ENCODE measurements around the gene RBFOX2. TPM values are rescaled to one million over a fixed set of nuclear protein-coding genes. Genes with fewer than 3 reads are reported as not detected.
A peak's percentile ranks its signal among the peaks of the same experiment; 100 is the strongest.

Gene RBFOX2
- total and polyA plus RNA-seq, 2 donors (not counting 3 experiments of a cell fraction or from before 2014, with no cell fraction given): 125 to 142 TPM

DNA sequence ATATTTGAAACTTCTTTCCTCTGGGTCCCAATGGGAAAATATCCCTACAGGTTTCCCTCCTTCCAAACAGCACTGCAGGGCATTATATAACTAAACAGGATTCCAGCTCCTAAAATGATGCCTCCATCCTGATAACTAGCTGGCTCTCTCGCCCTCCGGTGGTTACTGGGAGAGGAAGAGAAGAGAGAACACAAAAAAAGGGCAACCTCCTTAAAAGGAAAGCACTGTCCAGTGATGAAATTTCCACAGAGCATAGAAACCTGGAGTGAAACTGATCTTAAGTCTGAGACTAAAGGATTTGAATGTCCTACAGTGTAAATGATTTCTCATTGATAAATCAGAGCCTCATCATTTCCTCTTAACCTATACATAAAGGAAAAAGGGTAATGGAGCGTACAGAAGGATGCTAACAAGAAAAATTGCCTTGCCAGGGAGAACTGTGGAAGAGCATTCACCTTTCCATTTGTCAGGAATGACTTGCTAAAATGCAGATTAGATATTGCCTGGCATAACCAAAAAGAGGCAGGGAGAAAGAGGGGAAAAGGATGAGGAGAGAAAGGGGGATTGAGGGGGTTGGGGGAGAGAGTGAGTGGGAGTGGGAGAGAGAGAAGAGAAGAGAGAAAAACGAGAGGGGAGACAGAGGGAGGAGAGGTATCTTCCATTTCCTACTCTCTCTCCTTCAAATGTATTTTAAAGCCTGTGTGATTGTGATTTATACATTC is 189.6 kb downstream of the RBFOX2 start:
- Histone ChIP-seq H4K20me1 (replicated peaks; ENCODE audit: control insufficient read depth, extremely low read depth, insufficient read depth, low read length) (no peaks in the 10 kb centered on the region), H3K9me1 (replicated peaks; ENCODE audit: control insufficient read depth, extremely low read depth, insufficient read depth, low read length) (no peaks in the 10 kb centered on the region), H3K4me3 (replicated peaks in 1 of 3; ENCODE audit: insufficient read depth in 1 of 3, low read depth in 1 of 3, low read length in 3 of 3) (peak overlapping the region; percentile 57 to 87 (median 80)), H3K4me2 (ENCODE audit: insufficient read depth, low read length) (peak overlapping the region; percentile 99), H3K79me2 (ENCODE audit: control insufficient read depth, insufficient read depth, low read length) (peaks cover 53% of the 10 kb centered on the region), H3K27ac (ENCODE audit: insufficient read depth, low read depth, low read length) (peak overlapping the region; percentile 73), H2AFZ (ENCODE audit: low read depth, low read length) (no peak overlapping the region), H3K9me3 (replicated peaks; ENCODE audit: control insufficient read depth, insufficient read depth, low read length) (no peaks in the 10 kb centered on the region), H3K36me3 (ENCODE audit: control insufficient read depth in 2 of 2, extremely low read depth in 1 of 2, insufficient read depth in 2 of 2, low read length in 2 of 2) (no peaks in the 10 kb centered on the region), H3K27me3 (ENCODE audit: control insufficient read depth in 2 of 2, insufficient read depth in 2 of 2, low read length in 2 of 2) (no peaks in the 10 kb centered on the region), H3K4me1 (ENCODE audit: control insufficient read depth, extremely low read depth, insufficient read depth, low read length) (peaks cover 53% of the 10 kb centered on the region), H3K9ac (replicated peaks; ENCODE audit: extremely low read depth, insufficient read depth, low read length) (peak overlapping the region; percentile 80)
- DNase-seq (ENCODE audit: low read depth, low spot score) (peak; percentile 52), FAIRE-seq (no peak)
- TF ChIP-seq FOS (IDR thresholded peaks at IDR 0.05; ENCODE audit: borderline replicate concordance, insufficient read depth, low read length) (no peak), POLR2A (IDR thresholded peaks at IDR 0.05; ENCODE audit: low read depth, low read length) (peak; percentile 20)
- TF ChIP-seq, protein P1, sequence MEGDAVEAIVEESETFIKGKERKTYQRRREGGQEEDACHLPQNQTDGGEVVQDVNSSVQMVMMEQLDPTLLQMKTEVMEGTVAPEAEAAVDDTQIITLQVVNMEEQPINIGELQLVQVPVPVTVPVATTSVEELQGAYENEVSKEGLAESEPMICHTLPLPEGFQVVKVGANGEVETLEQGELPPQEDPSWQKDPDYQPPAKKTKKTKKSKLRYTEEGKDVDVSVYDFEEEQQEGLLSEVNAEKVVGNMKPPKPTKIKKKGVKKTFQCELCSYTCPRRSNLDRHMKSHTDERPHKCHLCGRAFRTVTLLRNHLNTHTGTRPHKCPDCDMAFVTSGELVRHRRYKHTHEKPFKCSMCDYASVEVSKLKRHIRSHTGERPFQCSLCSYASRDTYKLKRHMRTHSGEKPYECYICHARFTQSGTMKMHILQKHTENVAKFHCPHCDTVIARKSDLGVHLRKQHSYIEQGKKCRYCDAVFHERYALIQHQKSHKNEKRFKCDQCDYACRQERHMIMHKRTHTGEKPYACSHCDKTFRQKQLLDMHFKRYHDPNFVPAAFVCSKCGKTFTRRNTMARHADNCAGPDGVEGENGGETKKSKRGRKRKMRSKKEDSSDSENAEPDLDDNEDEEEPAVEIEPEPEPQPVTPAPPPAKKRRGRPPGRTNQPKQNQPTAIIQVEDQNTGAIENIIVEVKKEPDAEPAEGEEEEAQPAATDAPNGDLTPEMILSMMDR (IDR thresholded peaks at IDR 0.05; ENCODE audit: extremely low read depth in 1 of 2, insufficient read depth in 1 of 2, low read depth in 1 of 2, low read length in 2 of 2): peak; percentile 21 to 27
- dilution Hi-C loops (cut with MboI; ENCODE audit: extremely low pct_ligation_motif_present, low sequenced_read_pairs) (no loop called here), intact Hi-C loops (cut with micrococcal nuclease) (loop anchor here (5.0 kb wide), 4 partner anchors 72 to 228 kb away; partner anchors contain the start of gene RBFOX2)
- no TSS peak for BruUV-seq (replicated peaks)
- ChIA-PET CTCF (interaction anchor here (0.6 to 3.7 kb wide), 15 partner anchors 12 to 408 kb away, joined by 3 to 23 read pairs (median 4); no protein-coding TSS in a partner anchor), POLR2A (no interaction called here)
